H1 (cell line): ENCODE data around the gene VPS52. TPM values are rescaled to one million over a fixed set of nuclear protein-coding genes. Genes with fewer than 3 reads are reported as not detected.

Experiments used
- CTCF ChIA-PET: fragments of 300-600 bp; sonication (Branson Sonifier 250); formaldehyde crosslinking; loops from one replicate; lab custom pipeline; 2021; ENCODE audit not compliant: partially characterized antibody; lab: Charles Lee
- POLR2A ChIA-PET: fragments of 300-600 bp; sonication (Branson Sonifier 250); formaldehyde crosslinking; loops from one replicate; lab custom pipeline; 2021; ENCODE audit warnings: inconsistent platforms; ENCODE audit not compliant: partially characterized antibody; lab: Charles Lee
- DNase-seq, 2 experiments: peaks; one replicate each; pipeline versions ENCODE4 v3.0.0 to v3.0.0-alpha.2; 2010 to 2022; ENCODE audit warnings: low spot score in 2 of 2, low read depth in 1 of 2, mixed read lengths in 1 of 2
- FAIRE-seq: peaks from 2 replicates; lab custom pipeline; 2011; peaks lifted over from hg19 to GRCh38; lab: Jason Lieb, UNC
- H2AFZ ChIP-seq: 2 replicates; pipeline ENCODE4 v1.8.1; 2012; ENCODE audit warnings: low read length, inconsistent platforms
- H2AK5ac ChIP-seq: 2 replicates; pipeline ENCODE4 v1.6.1; 2013; ENCODE audit warnings: low read depth, low read length
- H2BK120ac ChIP-seq: replicated peaks from 2 replicates; pipeline ENCODE3; 2013; ENCODE audit warnings: low read depth, low read length, inconsistent platforms
- H2BK12ac ChIP-seq: 2 replicates; pipeline ENCODE4 v1.6.1; 2013; ENCODE audit warnings: low read depth, low read length
- H2BK15ac ChIP-seq: 2 replicates; pipeline ENCODE4 v1.6.1; 2013; ENCODE audit warnings: low read length
- H2BK20ac ChIP-seq: 2 replicates; pipeline ENCODE4 v1.6.1; 2013; ENCODE audit warnings: low read length
- H2BK5ac ChIP-seq: 2 replicates; pipeline ENCODE4 v1.6.1; 2013; ENCODE audit warnings: low read depth, low read length
- H3K14ac ChIP-seq: 2 replicates; pipeline ENCODE4 v1.6.1; 2013; ENCODE audit warnings: inconsistent platforms; ENCODE audit not compliant: insufficient read length
- H3K18ac ChIP-seq: 2 replicates; pipeline ENCODE4 v1.6.1; 2013; ENCODE audit warnings: low read length; ENCODE audit errors: extremely low read depth
- H3K23ac ChIP-seq: 2 replicates; pipeline ENCODE4 v1.6.1; 2013; ENCODE audit warnings: inconsistent platforms; ENCODE audit not compliant: insufficient read length
- H3K23me2 ChIP-seq: 2 replicates; pipeline ENCODE4 v1.6.1; 2013; ENCODE audit warnings: low read depth, low read length
- H3K27ac ChIP-seq: 2 replicates; pipeline ENCODE4 v1.6.1; 2011; ENCODE audit warnings: low read depth, low read length, inconsistent platforms
- H3K27me3 ChIP-seq, 4 experiments: replicated peaks in 1 of 4; 1 replicate in 1 of 4; 2 replicates in 3 of 4; pipeline versions ENCODE4 v1.6.1 to v1.8.1; 2011 to 2013; ENCODE audit warnings: low read length in 3 of 4, mild to moderate bottlenecking in 3 of 4, inconsistent platforms in 2 of 4, mixed read lengths in 2 of 4, moderate library complexity in 1 of 4; ENCODE audit not compliant: control insufficient read depth in 3 of 4, insufficient read depth in 3 of 4; ENCODE audit errors: extremely low read depth in 1 of 4
- H3K36me3 ChIP-seq, 4 experiments: 2 replicates each; pipeline versions ENCODE4 v1.6.1 to v1.8.1; 2011 to 2013; ENCODE audit warnings: mild to moderate bottlenecking in 4 of 4, low read length in 3 of 4, moderate library complexity in 2 of 4, control low read depth in 1 of 4, inconsistent platforms in 1 of 4; ENCODE audit not compliant: insufficient read depth in 4 of 4, control insufficient read depth in 2 of 4
- H3K4ac ChIP-seq: replicated peaks from 2 replicates; pipeline ENCODE3; 2013; ENCODE audit warnings: low read length, low read depth, mixed read lengths, inconsistent platforms; ENCODE audit not compliant: insufficient read length
- H3K4me1 ChIP-seq, 4 experiments: replicated peaks in 1 of 4; 1 replicate in 1 of 4; 2 replicates in 3 of 4; pipeline versions ENCODE4 v1.6.1 to v1.8.1; 2011 to 2013; ENCODE audit warnings: low read length in 3 of 4, inconsistent platforms in 2 of 4, mixed read lengths in 1 of 4; ENCODE audit not compliant: insufficient read depth in 4 of 4, control insufficient read depth in 3 of 4
- H3K4me2 ChIP-seq, 2 experiments: 2 replicates each; pipeline versions ENCODE4 v1.6.1 to v1.8.1; 2011 to 2013; ENCODE audit warnings: low read depth in 2 of 2, low read length in 2 of 2, control low read depth in 1 of 2, inconsistent platforms in 1 of 2, mild to moderate bottlenecking in 1 of 2; ENCODE audit not compliant: insufficient read depth in 1 of 2
- H3K4me3 ChIP-seq, 4 experiments: fragments of 200-600, 300-600 bp in 1 of 4; sonication (generic), shearing (Covaris generic), sonication (Bioruptor Twin) in 1 of 4; 2 replicates each; pipeline versions ENCODE4 v1.5.1 to v1.8.1; 2011 to 2016; ENCODE audit warnings: low read length in 4 of 4, low read depth in 3 of 4, control low read depth in 2 of 4, inconsistent platforms in 2 of 4, mild to moderate bottlenecking in 2 of 4, mixed read lengths in 1 of 4, moderate library complexity in 1 of 4; ENCODE audit not compliant: insufficient read depth in 2 of 4; ENCODE audit errors: extremely low read depth in 1 of 4
- H3K56ac ChIP-seq: replicated peaks from 2 replicates; pipeline ENCODE3; 2013; ENCODE audit warnings: low read depth, mild to moderate bottlenecking, mixed read lengths, low read length, inconsistent platforms; ENCODE audit not compliant: insufficient read length
- H3K79me1 ChIP-seq: 2 replicates; pipeline ENCODE4 v1.6.1; 2013; ENCODE audit warnings: low read depth, low read length, control low read depth
- H3K79me2 ChIP-seq, 2 experiments: 2 replicates each; pipeline versions ENCODE4 v1.6.1 to v1.8.1; 2012 to 2013; ENCODE audit warnings: low read length in 2 of 2, mild to moderate bottlenecking in 2 of 2, inconsistent platforms in 1 of 2; ENCODE audit not compliant: insufficient read depth in 2 of 2, control insufficient read depth in 1 of 2
- H3K9ac ChIP-seq, 4 experiments: replicated peaks in 1 of 4; 1 replicate in 1 of 4; 2 replicates in 3 of 4; pipeline versions ENCODE4 v1.6.1 to v1.8.1; 2011 to 2013; ENCODE audit warnings: low read depth in 3 of 4, low read length in 3 of 4, control low read depth in 2 of 4, mild to moderate bottlenecking in 2 of 4, moderate library complexity in 2 of 4, inconsistent platforms in 1 of 4; ENCODE audit errors: extremely low read depth in 1 of 4
- H3K9me3 ChIP-seq, 2 experiments: 2 replicates each; pipeline versions ENCODE4 v1.6.1 to v1.8.1; 2012 to 2013; ENCODE audit warnings: mild to moderate bottlenecking in 2 of 2, moderate library complexity in 2 of 2, control low read depth in 1 of 2, inconsistent platforms in 1 of 2, low read depth in 1 of 2, low read length in 1 of 2, mixed read lengths in 1 of 2; ENCODE audit not compliant: insufficient read depth in 2 of 2
- H4K20me1 ChIP-seq, 2 experiments: replicated peaks in 1 of 2; 2 replicates each; pipeline versions ENCODE3 to v1.8.1; 2011 to 2013; ENCODE audit warnings: inconsistent platforms in 2 of 2, low read length in 2 of 2, mild to moderate bottlenecking in 1 of 2; ENCODE audit not compliant: insufficient read depth in 2 of 2, control insufficient read depth in 1 of 2
- H4K5ac ChIP-seq: 2 replicates; pipeline ENCODE4 v1.6.1; 2013; ENCODE audit warnings: low read length, low read depth, mixed read lengths, inconsistent platforms; ENCODE audit not compliant: insufficient read length
- H4K8ac ChIP-seq: 2 replicates; pipeline ENCODE4 v1.8.0; 2013; ENCODE audit warnings: mild to moderate bottlenecking, moderate library complexity, low read length, inconsistent platforms; ENCODE audit not compliant: insufficient read depth; ENCODE audit errors: extremely low read depth
- H4K91ac ChIP-seq: replicated peaks from 2 replicates; pipeline ENCODE3; 2013; ENCODE audit warnings: low read length, mixed read lengths, inconsistent platforms; ENCODE audit not compliant: insufficient read length
- HDAC2 ChIP-seq, 2 experiments: fragments of 300-600 bp in 1 of 2; sonication (generic) in 1 of 2; IDR thresholded peaks; 2 replicates each; pipeline ENCODE4 v1.6.1; 2011 to 2012; ENCODE audit warnings: low read depth in 2 of 2, low read length in 2 of 2, mild to moderate bottlenecking in 2 of 2, moderate library complexity in 2 of 2, borderline replicate concordance in 1 of 2, inconsistent platforms in 1 of 2
- HDAC6 ChIP-seq: IDR thresholded peaks from one replicate; pipeline ENCODE4 v1.7.1; 2012; ENCODE audit warnings: low read depth, mild to moderate bottlenecking, inconsistent platforms, low read length, moderate library complexity
- MAX ChIP-seq: IDR thresholded peaks from 2 replicates; pipeline ENCODE4 v1.6.1; 2012; ENCODE audit warnings: inconsistent platforms
- POLR2A ChIP-seq, 2 experiments: IDR thresholded peaks; 1 replicate in 1 of 2; 2 replicates in 1 of 2; pipeline ENCODE4 v1.6.1; 2011; ENCODE audit warnings: low read depth in 2 of 2, low read length in 2 of 2, mild to moderate bottlenecking in 2 of 2; ENCODE audit errors: control extremely low read depth in 1 of 2
- SIN3A ChIP-seq, 2 experiments: IDR thresholded peaks in 1 of 2; conservative IDR thresholded peaks in 1 of 2; 2 replicates each; pipeline ENCODE4 v1.6.1; 2011 to 2012; ENCODE audit warnings: low read length in 2 of 2, improper control_type of control experiment in 1 of 2, low read depth in 1 of 2, mild to moderate bottlenecking in 1 of 2
- WGBS, 2 experiments: shearing (Covaris generic) in 1 of 2; methylation state at CpG; one replicate each; pipeline versions ENCODE4 v1.1.6 to v1.1.7; 2013 to 2015; ENCODE audit warnings: low lambda C conversion rate in 2 of 2, mixed read lengths in 2 of 2, inconsistent platforms in 1 of 2, low coverage in 1 of 2, missing lambda C conversion rate in 1 of 2; ENCODE audit not compliant: insufficient replicate concordance in 2 of 2, insufficient coverage in 1 of 2, insufficient read length in 1 of 2; ENCODE audit errors: extremely low coverage in 1 of 2, missing lambda C conversion rate in 1 of 2; 5-methylcytosine and 5-hydroxymethylcytosine counted together
- polyA plus RNA-seq, 7 experiments: library from polyadenylated mRNA; depleted of rRNA in 3 of 7; stranded (reverse) in 5 of 7; unstranded in 2 of 7; fragments of >200 nt in 5 of 7; fragments of 200-250 nt in 2 of 7; gene quantifications; 1 replicate in 5 of 7; 2 replicates in 1 of 7; 4 replicates in 1 of 7; pipeline versions ENCODE4 v1.2.1 to v1.2.3, GENCODE V29; 2011 to 2013; ENCODE audit warnings: missing spikeins in 2 of 7, mixed read lengths in 2 of 7
- total RNA-seq: library from RNA; stranded (reverse); fragmentation: NEBNext Ultra II Directional; extraction: Animal tissue kit (Norgen Biotek cat#: 25700); gene quantifications from 2 replicates; pipeline ENCODE4 v1.2.1, GENCODE V29; 2021
- TF ChIP-seq, protein P1 (sequence below), 3 experiments: IDR thresholded peaks; 1 replicate in 2 of 3; 2 replicates in 1 of 3; pipeline versions ENCODE4 v1.5.1 to v1.6.1; 2011; ENCODE audit warnings: low read length in 3 of 3, mild to moderate bottlenecking in 3 of 3, inconsistent platforms in 2 of 3, low read depth in 1 of 3, moderate library complexity in 1 of 3; ENCODE audit not compliant: insufficient read depth in 1 of 3; ENCODE audit errors: control extremely low read depth in 1 of 3

The VPS52 gene
- total and polyA plus RNA-seq, 2 of the 8 experiments (the other 6 are each of a cell fraction or from before 2014, with no cell fraction given), result 36.5 to 86.3 TPM

- no peak overlapping the region for H2AFZ ChIP-seq
- H3K27me3 ChIP-seq, result no peaks in the 10 kb centered on the region
- H3K9ac ChIP-seq, result no peak overlapping the region
- H3K9me3 ChIP-seq, result no peaks in the 10 kb centered on the region
- H3K4me3 ChIP-seq, result peak overlapping the region; percentile 84 to 89 (median 88); a peak in 6 of 8 replicates
- H3K14ac ChIP-seq, result no peak overlapping the region
- H2AK5ac ChIP-seq, result peak overlapping the region; percentile 88; the same call in 1 of the 2 replicates
- H2BK20ac ChIP-seq, result peak overlapping the region; percentile 72; the same call in 1 of the 2 replicates
- H3K79me2 ChIP-seq, result peaks cover 0 to 9% of the 10 kb centered on the region in 2 experiments; a peak in 1 of 4 replicates
- H3K4me2 ChIP-seq, result peak overlapping the region; percentile 93 to 95
- no peak overlapping the region for H3K23ac ChIP-seq
- H4K20me1 ChIP-seq, result peaks cover 0 to 1% of the 10 kb centered on the region in 2 experiments
- 0 out of 2 replicates have a peak overlapping the region, but pooled peaks have one; percentile 23 for H2BK12ac ChIP-seq
- peak overlapping the region; percentile 52 for H4K91ac ChIP-seq
- H4K5ac ChIP-seq, result no peak overlapping the region
- H3K36me3 ChIP-seq, result peaks cover 3 to 19% (median 14%) of the 10 kb centered on the region in 4 experiments; a peak in 7 of 8 replicates
- H2BK5ac ChIP-seq, result peak overlapping the region; percentile 68
- H3K23me2 ChIP-seq, result peaks cover 26% of the 10 kb centered on the region
- H2BK120ac ChIP-seq, result peak overlapping the region; percentile 44
- WGBS, 2 experiments, result 34% methylated on average over 45 of the region's 47 CpGs; no CpG with 5 or more reads in 1 of the 2 experiments
- CTCF ChIA-PET, result interaction anchor here (1.0 to 2.7 kb wide), 3 partner anchors 16 to 35 kb away, joined by 3 to 8 read pairs (median 3); partner anchors contain the start of gene RGL2
- H3K56ac ChIP-seq, result peak overlapping the region; percentile 34
- H4K8ac ChIP-seq, result no peak overlapping the region
- peak in 1 of 2 experiments; percentile 78 for DNase-seq
- H3K4me1 ChIP-seq, result peaks cover 0 to 21% (median 12%) of the 10 kb centered on the region in 4 experiments; a peak in 6 of 7 replicates
- TF ChIP-seq HDAC6 (no peak), SIN3A (conservative IDR thresholded peaks at IDR 0.05 in 1 of 2, IDR thresholded peaks at IDR 0.05 in 1 of 2; ENCODE audit: low read depth in 1 of 2, low read length in 2 of 2) (0 out of 4 replicates have a peak, but pooled peaks of 1 of the 2 experiments have one; percentile 20), MAX (0 out of 2 replicates have a peak, but pooled peaks have one; percentile 28), POLR2A (IDR thresholded peaks at IDR 0.05; ENCODE audit: control extremely low read depth in 1 of 2, low read depth in 2 of 2, low read length in 2 of 2) (peak in 1 of 2 experiments; percentile 61; a peak in 2 of 3 replicates), HDAC2 (IDR thresholded peaks at IDR 0.05; ENCODE audit: borderline replicate concordance in 1 of 2, low read depth in 2 of 2, low read length in 2 of 2) (no peak)
- TF ChIP-seq, protein P1, sequence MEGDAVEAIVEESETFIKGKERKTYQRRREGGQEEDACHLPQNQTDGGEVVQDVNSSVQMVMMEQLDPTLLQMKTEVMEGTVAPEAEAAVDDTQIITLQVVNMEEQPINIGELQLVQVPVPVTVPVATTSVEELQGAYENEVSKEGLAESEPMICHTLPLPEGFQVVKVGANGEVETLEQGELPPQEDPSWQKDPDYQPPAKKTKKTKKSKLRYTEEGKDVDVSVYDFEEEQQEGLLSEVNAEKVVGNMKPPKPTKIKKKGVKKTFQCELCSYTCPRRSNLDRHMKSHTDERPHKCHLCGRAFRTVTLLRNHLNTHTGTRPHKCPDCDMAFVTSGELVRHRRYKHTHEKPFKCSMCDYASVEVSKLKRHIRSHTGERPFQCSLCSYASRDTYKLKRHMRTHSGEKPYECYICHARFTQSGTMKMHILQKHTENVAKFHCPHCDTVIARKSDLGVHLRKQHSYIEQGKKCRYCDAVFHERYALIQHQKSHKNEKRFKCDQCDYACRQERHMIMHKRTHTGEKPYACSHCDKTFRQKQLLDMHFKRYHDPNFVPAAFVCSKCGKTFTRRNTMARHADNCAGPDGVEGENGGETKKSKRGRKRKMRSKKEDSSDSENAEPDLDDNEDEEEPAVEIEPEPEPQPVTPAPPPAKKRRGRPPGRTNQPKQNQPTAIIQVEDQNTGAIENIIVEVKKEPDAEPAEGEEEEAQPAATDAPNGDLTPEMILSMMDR (IDR thresholded peaks at IDR 0.05; ENCODE audit: control extremely low read depth in 1 of 3, insufficient read depth in 1 of 3, low read depth in 1 of 3, low read length in 3 of 3), result no peak
- no peak for FAIRE-seq
- H2BK15ac ChIP-seq, result no peak overlapping the region; the same call in 1 of the 2 replicates
- no peaks in the 10 kb centered on the region for H3K79me1 ChIP-seq
- POLR2A ChIA-PET, result interaction anchor here (0.6 to 6.3 kb wide), 6 partner anchors 14 to 63 kb away, joined by 3 to 30 read pairs (median 4); partner anchors contain the start of genes PFDN6, RPS18 and VPS52
- peak overlapping the region; percentile 5; the same call in 1 of the 2 replicates for H3K18ac ChIP-seq
- no peak overlapping the region for H3K4ac ChIP-seq
- no peak overlapping the region for H3K27ac ChIP-seq
Measured at GRCh38 chr6:33314943-33315792, 43.5 kb upstream of the VPS52 start.
